Measurements from ENCODE around the gene NR2E1.

Gene NR2E1

DNA sequence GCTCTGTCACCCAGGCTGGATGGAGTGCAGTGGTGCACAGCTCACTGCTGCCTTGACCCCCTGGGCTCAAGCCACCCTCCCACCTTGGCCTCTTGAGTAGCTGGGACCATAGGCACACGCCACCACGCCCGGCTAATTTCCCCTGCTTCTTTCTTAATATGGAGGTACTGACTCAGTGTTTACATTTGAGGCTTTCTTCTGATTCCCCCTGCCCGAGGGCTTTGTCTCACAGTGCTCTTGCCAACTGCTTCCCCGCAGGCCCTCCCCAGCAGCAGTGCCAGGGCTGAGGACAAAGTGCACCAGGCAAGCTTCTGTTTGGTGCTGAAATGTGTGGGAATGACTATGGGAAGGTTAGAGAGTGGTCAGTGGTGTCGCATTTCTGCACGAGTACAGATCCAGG, 34.8 kb downstream of the NR2E1 start:
- Histone ChIP-seq H3K36me3 (ENCODE audit: control insufficient read depth, insufficient read depth, low read length) (no peaks in the 10 kb centered on the region), H3K9ac (ENCODE audit: low read depth, low read length) (no peak overlapping the region), H3K27me3 (ENCODE audit: control insufficient read depth, insufficient read depth, low read length) (no peaks in the 10 kb centered on the region), H3K4me3 (ENCODE audit: low read depth, low read length) (no peak overlapping the region), H3K4me1 (ENCODE audit: control insufficient read depth, insufficient read depth, low read length) (no peaks in the 10 kb centered on the region), H3K9me3 (ENCODE audit: control insufficient read depth, insufficient read depth, low read length) (no peaks in the 10 kb centered on the region)

DNA sequence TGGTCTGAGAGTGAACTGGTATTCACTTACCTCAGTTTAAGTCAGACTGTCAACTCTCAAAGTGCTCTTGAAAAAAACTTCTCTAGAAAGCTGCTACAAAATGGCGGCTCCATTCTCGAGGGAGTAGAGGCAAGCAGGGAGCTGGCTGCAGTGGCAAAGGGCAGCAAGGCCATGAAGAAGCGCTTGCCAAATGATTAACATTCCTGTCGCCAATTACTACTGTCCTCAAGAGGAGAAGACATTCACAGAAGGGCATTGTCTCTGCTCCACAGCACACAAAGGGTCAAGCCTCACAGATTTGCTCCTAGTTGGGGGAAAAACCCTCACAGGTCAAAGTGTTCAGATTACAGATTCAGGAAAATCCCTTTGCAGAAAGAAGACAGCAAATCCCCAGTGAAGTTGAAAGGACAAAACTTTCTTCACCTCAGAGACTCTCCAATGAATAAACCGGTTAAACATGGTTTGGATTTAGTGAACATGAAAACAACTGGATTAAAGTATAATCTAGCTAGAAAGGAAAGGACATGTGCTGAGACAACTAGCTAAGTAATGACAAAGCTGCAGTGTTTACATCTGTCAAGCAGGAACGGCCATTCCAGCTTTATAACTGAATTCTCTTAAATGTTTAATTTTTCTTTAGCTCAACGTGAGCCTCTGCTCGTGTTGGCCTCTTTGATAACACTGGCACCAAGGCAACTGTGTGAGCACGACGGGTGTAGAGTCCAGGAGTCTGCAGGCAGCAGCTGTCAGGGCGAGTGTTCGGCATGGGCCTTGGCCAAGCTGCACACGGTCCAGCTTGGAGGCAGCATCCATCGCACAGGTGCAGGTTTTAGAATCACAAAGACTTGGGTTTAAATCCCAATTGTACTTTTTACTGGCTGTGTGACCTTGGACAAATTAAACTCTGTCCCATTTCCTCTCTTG, 37.6 kb downstream of the NR2E1 start:
- H3K9me3 ChIP-seq (ENCODE audit: control insufficient read depth, insufficient read depth, low read length): no peaks in the 10 kb centered on the region
- no peak overlapping the region for H3K9ac ChIP-seq (ENCODE audit: low read depth, low read length)
- no peaks in the 10 kb centered on the region for H3K36me3 ChIP-seq (ENCODE audit: control insufficient read depth, insufficient read depth, low read length)
- no peak overlapping the region for H3K4me3 ChIP-seq (ENCODE audit: low read depth, low read length)
- no peaks in the 10 kb centered on the region for H3K4me1 ChIP-seq (ENCODE audit: control insufficient read depth, insufficient read depth, low read length)
- H3K27me3 ChIP-seq (ENCODE audit: control insufficient read depth, insufficient read depth, low read length): no peaks in the 10 kb centered on the region

DNA sequence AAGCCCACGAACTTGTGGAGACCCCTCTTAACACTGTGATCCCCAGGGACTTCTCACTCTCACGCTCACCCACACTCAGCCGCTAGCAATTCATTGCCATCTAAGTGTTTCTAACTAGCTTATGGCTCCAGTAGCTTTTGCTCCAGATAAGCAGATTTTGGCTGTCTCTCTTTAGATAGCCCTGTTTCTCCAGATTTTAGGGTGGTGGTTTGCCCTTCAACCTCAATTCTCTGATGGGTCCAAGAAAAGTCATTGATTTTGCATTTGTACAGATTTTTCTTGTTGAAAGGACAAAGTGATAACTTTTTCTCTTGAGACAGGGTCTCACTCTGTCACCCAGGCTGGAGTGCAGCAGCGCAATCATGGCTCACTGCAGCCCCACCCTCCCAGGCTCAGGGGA, 41.2 kb downstream of the NR2E1 start:
- no peak overlapping the region for H3K4me3 ChIP-seq (ENCODE audit: low read depth, low read length)
- no peaks in the 10 kb centered on the region for H3K36me3 ChIP-seq (ENCODE audit: control insufficient read depth, insufficient read depth, low read length)
- H3K4me1 ChIP-seq (ENCODE audit: control insufficient read depth, insufficient read depth, low read length): no peaks in the 10 kb centered on the region
- no peaks in the 10 kb centered on the region for H3K27me3 ChIP-seq (ENCODE audit: control insufficient read depth, insufficient read depth, low read length)
- no peak overlapping the region for H3K9ac ChIP-seq (ENCODE audit: low read depth, low read length)
- H3K9me3 ChIP-seq (ENCODE audit: control insufficient read depth, insufficient read depth, low read length): no peaks in the 10 kb centered on the region

DNA sequence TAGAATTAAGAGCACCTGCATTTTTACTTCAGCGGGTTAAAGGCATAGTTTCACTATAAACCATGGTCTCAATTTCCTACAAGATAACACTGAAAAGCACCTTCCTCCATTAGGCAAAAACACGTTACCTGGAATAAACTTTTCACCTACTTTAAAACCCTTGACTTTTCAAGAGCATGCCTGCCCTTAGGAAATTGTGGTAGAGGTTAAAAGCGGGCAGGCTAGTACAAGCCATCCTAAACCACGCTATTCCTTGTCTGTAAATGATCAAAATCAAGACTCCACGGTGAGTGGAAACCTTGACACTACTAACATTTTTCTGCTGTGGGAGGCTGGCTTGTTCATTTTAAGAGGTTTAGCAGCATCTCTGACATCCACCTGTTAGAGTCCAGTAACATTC, 43.9 kb downstream of the NR2E1 start:
- Histone ChIP-seq H3K4me3 (ENCODE audit: low read depth, low read length) (no peak overlapping the region), H3K9me3 (ENCODE audit: control insufficient read depth, insufficient read depth, low read length) (no peaks in the 10 kb centered on the region), H3K27me3 (ENCODE audit: control insufficient read depth, insufficient read depth, low read length) (no peaks in the 10 kb centered on the region), H3K36me3 (ENCODE audit: control insufficient read depth, insufficient read depth, low read length) (no peaks in the 10 kb centered on the region), H3K4me1 (ENCODE audit: control insufficient read depth, insufficient read depth, low read length) (no peaks in the 10 kb centered on the region), H3K9ac (ENCODE audit: low read depth, low read length) (no peak overlapping the region)

DNA sequence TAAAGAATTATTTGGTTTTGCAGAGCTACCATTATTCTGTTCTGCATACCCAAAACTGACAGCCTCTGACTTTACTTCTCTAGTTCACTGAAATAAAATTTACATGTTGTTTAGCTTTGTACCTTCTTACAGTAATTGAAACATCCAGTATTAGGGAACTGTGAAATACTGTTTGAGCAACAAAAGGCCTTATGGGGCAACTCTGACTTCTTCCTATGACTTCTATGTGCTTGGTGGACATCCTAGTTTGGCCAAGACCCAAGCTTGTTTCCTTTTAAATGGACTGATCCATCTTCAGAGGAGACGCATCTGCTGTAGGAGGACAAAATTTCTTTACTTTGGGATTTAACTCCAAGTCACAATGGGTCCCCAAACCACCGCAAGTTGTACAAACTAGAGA, 44.7 kb downstream of the NR2E1 start:
- Histone ChIP-seq H3K4me3 (ENCODE audit: low read depth, low read length) (no peak overlapping the region), H3K36me3 (ENCODE audit: control insufficient read depth, insufficient read depth, low read length) (no peaks in the 10 kb centered on the region), H3K27me3 (ENCODE audit: control insufficient read depth, insufficient read depth, low read length) (no peaks in the 10 kb centered on the region), H3K4me1 (ENCODE audit: control insufficient read depth, insufficient read depth, low read length) (no peaks in the 10 kb centered on the region), H3K9me3 (ENCODE audit: control insufficient read depth, insufficient read depth, low read length) (no peaks in the 10 kb centered on the region), H3K9ac (ENCODE audit: low read depth, low read length) (no peak overlapping the region)

DNA sequence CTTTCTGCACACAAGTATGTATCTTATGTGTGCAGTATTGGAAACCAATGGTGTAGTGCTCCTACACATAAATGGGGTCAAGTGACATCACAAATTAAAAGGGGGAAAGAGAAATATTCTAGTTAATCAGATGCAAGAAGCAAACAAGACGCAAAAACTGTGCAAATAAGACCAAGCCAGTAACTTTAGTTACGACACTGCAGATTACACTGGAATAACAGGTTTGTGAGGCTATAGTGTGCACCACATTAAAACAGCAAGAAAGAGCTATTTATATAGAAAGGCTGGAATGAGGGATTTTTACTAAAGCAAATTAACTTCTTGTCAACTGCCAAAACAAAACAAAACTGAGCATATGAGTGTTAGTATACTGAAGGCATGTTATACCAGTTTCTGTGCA, 45.8 kb downstream of the NR2E1 start:
- H3K27me3 ChIP-seq (ENCODE audit: control insufficient read depth, insufficient read depth, low read length): no peaks in the 10 kb centered on the region
- no peak overlapping the region for H3K9ac ChIP-seq (ENCODE audit: low read depth, low read length)
- H3K36me3 ChIP-seq (ENCODE audit: control insufficient read depth, insufficient read depth, low read length): no peaks in the 10 kb centered on the region
- no peaks in the 10 kb centered on the region for H3K4me1 ChIP-seq (ENCODE audit: control insufficient read depth, insufficient read depth, low read length)
- H3K4me3 ChIP-seq (ENCODE audit: low read depth, low read length): no peak overlapping the region
- H3K9me3 ChIP-seq (ENCODE audit: control insufficient read depth, insufficient read depth, low read length): no peaks in the 10 kb centered on the region

DNA sequence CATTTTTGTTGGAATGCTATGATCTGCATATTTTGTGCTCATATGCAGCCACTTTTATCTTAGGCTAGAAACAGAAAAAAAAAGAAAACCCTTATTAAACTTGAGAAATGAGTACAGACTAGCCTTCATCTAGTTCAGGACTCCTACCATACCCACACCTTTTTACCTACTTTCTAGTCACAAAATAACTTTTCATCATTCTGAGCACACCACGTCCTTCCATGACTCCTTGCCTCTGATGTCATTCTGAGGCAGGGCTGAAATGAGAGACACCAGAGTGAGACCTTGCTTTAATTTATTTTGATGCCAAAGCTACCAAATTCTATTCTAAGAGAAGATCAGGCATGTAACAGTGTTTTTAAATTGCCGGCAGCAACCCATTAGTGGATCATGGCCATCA, 56.2 kb downstream of the NR2E1 start:
- H3K27me3 ChIP-seq (ENCODE audit: control insufficient read depth, insufficient read depth, low read length): no peaks in the 10 kb centered on the region
- H3K36me3 ChIP-seq (ENCODE audit: control insufficient read depth, insufficient read depth, low read length): no peaks in the 10 kb centered on the region

DNA sequence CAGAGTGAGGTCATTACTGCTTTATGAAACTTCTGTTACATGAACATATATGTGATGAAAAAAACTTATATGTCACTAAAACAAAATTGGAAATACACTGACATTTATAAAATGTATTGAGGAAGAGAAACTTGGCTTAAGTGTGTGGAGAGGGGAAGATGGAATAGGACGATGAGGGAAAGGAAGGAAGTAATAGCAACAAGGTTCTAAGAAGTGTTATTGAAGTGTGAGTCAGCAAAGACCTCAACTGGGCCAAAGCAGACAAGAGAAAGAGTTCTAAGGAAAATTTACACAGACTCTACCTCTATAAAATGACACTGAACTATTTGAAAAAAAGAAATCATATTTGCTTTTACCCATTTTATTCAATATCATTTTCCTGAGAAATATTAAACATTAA, 56.7 kb downstream of the NR2E1 start:
- H3K9me3 ChIP-seq (ENCODE audit: control insufficient read depth, insufficient read depth, low read length): no peaks in the 10 kb centered on the region
- no peaks in the 10 kb centered on the region for H3K36me3 ChIP-seq (ENCODE audit: control insufficient read depth, insufficient read depth, low read length)
- H3K4me1 ChIP-seq (ENCODE audit: control insufficient read depth, insufficient read depth, low read length): peaks cover 5% of the 10 kb centered on the region
- H3K4me3 ChIP-seq (ENCODE audit: low read depth, low read length): no peak overlapping the region
- H3K27me3 ChIP-seq (ENCODE audit: control insufficient read depth, insufficient read depth, low read length): no peaks in the 10 kb centered on the region
- H3K9ac ChIP-seq (ENCODE audit: low read depth, low read length): no peak overlapping the region

More for the DNA sequence above, 56.2 kb downstream of the NR2E1 start:
- Histone ChIP-seq H3K4me3 (ENCODE audit: low read depth, low read length) (no peak overlapping the region), H3K4me1 (ENCODE audit: control insufficient read depth, insufficient read depth, low read length) (peaks cover 2% of the 10 kb centered on the region), H3K9me3 (ENCODE audit: control insufficient read depth, insufficient read depth, low read length) (no peaks in the 10 kb centered on the region), H3K9ac (ENCODE audit: low read depth, low read length) (no peak overlapping the region)

DNA sequence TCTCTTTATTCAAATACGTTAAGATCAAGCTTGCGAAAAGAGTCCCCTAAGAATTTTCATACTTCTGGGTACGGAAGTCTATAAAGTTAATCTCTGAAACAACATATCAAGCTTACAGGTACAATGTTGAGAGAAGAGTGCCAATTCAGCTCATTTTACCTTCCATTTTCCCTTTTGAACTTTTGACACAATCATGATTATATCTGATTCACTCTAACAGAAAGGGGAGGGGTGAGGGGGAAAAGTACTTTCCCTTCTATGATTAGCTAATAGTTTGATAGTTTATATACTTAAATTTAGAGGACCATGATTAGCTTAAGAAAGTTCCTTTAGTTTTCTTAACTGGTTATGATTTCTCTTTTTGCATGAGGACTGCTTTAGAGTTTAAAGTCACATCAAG, 61.5 kb downstream of the NR2E1 start:
- Histone ChIP-seq H3K4me3 (ENCODE audit: low read depth, low read length) (no peak overlapping the region), H3K4me1 (ENCODE audit: control insufficient read depth, insufficient read depth, low read length) (peaks cover 10% of the 10 kb centered on the region), H3K9me3 (ENCODE audit: control insufficient read depth, insufficient read depth, low read length) (no peaks in the 10 kb centered on the region), H3K36me3 (ENCODE audit: control insufficient read depth, insufficient read depth, low read length) (no peaks in the 10 kb centered on the region), H3K9ac (ENCODE audit: low read depth, low read length) (no peak overlapping the region), H3K27me3 (ENCODE audit: control insufficient read depth, insufficient read depth, low read length) (no peaks in the 10 kb centered on the region)

DNA sequence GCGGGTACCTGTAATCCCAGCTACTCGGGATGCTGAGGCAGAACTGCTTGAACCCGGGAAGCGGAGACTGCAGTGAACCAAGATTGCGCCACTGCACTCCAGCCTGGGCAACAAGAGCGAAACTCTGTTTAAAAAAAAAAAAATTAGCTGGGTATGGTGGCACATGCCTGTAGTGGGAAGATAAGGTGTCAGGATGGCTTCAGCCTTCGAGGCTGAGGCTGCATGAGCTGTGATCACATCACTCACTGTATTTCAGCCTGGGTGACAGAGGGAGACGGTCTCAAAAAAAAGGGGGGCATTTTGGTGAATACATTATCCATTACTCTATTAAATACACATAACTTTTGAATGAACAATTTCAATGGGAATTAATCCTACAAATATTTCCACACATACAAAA, 62.6 kb downstream of the NR2E1 start:
- no peaks in the 10 kb centered on the region for H3K27me3 ChIP-seq (ENCODE audit: control insufficient read depth, insufficient read depth, low read length)
- H3K9ac ChIP-seq (ENCODE audit: low read depth, low read length): no peak overlapping the region
- peaks cover 13% of the 10 kb centered on the region for H3K4me1 ChIP-seq (ENCODE audit: control insufficient read depth, insufficient read depth, low read length)
- H3K36me3 ChIP-seq (ENCODE audit: control insufficient read depth, insufficient read depth, low read length): no peaks in the 10 kb centered on the region
- H3K9me3 ChIP-seq (ENCODE audit: control insufficient read depth, insufficient read depth, low read length): no peaks in the 10 kb centered on the region
- no peak overlapping the region for H3K4me3 ChIP-seq (ENCODE audit: low read depth, low read length)

DNA sequence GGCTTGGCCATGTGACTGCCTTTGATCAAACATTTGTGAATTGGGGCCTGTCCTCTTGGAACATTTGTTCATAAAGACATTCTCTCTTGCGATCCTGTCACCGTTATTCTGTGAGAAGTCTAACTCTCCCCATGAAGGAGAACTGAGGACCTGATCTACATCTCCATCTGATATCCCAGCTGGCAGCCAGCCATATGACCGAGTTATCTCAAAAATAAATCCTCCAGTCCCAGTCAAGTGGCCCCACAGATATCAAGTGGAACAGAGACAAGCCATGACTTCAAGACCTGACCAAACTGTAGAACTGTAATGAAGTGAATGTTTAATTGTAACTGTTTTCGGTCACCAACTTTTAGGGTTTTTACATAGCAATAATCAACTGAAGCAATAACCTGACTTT, 69.3 kb downstream of the NR2E1 start:
- Histone ChIP-seq H3K9ac (ENCODE audit: low read depth, low read length) (no peak overlapping the region), H3K4me3 (ENCODE audit: low read depth, low read length) (no peak overlapping the region), H3K4me1 (ENCODE audit: control insufficient read depth, insufficient read depth, low read length) (peaks cover 3% of the 10 kb centered on the region), H3K9me3 (ENCODE audit: control insufficient read depth, insufficient read depth, low read length) (no peaks in the 10 kb centered on the region), H3K36me3 (ENCODE audit: control insufficient read depth, insufficient read depth, low read length) (no peaks in the 10 kb centered on the region), H3K27me3 (ENCODE audit: control insufficient read depth, insufficient read depth, low read length) (no peaks in the 10 kb centered on the region)

DNA sequence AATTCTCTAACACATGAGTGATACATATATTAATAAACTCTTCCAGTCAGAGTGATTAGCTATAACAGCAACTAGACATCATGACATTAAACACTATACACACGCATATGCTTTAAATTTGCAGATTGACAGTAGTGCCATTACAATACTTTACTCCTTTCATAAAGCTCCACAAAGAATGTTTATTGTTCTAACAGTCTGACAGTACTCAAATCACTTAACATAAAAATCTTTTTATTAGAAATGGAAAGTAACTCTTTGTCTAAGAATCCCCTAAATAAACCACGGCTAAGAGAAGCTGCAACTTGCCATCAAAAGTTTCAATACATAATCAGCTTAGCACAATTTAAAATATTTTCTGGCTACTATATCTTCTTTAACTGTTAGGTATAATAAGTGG, 71.0 kb downstream of the NR2E1 start:
- Histone ChIP-seq H3K4me1 (ENCODE audit: control insufficient read depth, insufficient read depth, low read length) (peaks cover 3% of the 10 kb centered on the region), H3K9ac (ENCODE audit: low read depth, low read length) (no peak overlapping the region), H3K27me3 (ENCODE audit: control insufficient read depth, insufficient read depth, low read length) (no peaks in the 10 kb centered on the region), H3K9me3 (ENCODE audit: control insufficient read depth, insufficient read depth, low read length) (no peaks in the 10 kb centered on the region), H3K36me3 (ENCODE audit: control insufficient read depth, insufficient read depth, low read length) (no peaks in the 10 kb centered on the region), H3K4me3 (ENCODE audit: low read depth, low read length) (no peak overlapping the region)
